GM12801 (cell line): ENCODE measurements around the gene ITGAE.

Source experiments
- TF ChIP-seq, protein P1 (sequence below): IDR thresholded peaks from one replicate; pipeline ENCODE4 v1.5.1; 2011; ENCODE audit warnings: control low read depth; ENCODE audit not compliant: insufficient read length; ENCODE audit errors: extremely low read depth

Gene ITGAE

DNA sequence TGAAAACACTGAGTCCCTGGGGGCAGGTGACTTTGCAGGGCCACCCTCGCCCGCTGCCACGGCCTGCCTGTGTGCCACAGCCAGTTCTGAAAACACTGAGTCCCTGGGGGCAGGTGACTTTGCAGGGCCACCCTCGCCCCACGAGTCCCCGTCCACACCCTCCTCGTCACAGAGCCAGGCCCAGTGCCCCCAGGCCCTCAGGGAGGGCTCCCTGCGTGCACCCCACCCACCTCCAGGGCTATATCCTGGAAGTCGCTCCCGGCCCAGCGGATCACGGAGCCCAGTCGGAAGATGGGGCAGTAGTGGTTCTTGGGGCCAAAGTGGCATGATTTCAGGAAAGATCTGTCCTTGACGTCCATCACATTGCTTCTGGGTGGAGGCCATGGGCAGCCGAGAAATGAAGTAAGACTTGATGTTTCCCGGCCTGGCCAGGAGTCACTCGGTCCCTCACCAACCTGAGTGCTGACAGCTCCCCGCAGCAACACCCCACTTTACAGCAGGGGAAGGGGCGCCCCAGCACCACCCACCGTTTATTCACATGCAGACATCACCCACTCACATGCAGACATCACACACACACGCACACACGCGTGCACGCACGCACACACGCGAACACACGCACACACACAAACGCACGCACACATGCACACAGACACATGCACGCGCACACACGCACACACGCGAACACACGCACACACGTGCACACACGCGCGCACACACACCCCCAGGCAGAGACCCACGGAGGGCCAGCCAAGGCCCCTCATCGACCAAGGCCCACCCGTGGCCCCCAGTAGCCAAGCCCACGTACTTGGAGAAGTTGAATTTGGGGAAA, 111.5 kb downstream of the ITGAE start:
- TF ChIP-seq, protein P1, sequence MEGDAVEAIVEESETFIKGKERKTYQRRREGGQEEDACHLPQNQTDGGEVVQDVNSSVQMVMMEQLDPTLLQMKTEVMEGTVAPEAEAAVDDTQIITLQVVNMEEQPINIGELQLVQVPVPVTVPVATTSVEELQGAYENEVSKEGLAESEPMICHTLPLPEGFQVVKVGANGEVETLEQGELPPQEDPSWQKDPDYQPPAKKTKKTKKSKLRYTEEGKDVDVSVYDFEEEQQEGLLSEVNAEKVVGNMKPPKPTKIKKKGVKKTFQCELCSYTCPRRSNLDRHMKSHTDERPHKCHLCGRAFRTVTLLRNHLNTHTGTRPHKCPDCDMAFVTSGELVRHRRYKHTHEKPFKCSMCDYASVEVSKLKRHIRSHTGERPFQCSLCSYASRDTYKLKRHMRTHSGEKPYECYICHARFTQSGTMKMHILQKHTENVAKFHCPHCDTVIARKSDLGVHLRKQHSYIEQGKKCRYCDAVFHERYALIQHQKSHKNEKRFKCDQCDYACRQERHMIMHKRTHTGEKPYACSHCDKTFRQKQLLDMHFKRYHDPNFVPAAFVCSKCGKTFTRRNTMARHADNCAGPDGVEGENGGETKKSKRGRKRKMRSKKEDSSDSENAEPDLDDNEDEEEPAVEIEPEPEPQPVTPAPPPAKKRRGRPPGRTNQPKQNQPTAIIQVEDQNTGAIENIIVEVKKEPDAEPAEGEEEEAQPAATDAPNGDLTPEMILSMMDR = no peak

DNA sequence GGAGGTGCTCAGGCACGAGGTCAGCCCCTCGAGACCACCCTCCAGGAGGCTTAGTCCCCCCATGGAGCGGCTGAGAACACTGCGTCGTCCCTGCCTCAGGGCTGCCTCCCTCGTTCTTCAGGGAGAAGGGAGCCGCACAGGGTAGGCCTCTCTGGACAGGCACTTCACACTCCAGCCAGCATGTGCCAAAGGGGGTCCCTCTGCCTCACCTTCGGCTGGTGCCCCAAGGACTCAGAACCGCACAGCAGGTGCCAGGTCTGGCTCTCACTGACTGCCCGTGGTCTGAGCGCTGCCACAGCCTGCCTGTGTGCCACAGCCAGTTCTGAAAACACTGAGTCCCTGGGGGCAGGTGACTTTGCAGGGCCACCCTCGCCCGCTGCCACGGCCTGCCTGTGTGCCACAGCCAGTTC, 112.1 kb downstream of the ITGAE start:
- TF ChIP-seq, protein P1 = no peak

DNA sequence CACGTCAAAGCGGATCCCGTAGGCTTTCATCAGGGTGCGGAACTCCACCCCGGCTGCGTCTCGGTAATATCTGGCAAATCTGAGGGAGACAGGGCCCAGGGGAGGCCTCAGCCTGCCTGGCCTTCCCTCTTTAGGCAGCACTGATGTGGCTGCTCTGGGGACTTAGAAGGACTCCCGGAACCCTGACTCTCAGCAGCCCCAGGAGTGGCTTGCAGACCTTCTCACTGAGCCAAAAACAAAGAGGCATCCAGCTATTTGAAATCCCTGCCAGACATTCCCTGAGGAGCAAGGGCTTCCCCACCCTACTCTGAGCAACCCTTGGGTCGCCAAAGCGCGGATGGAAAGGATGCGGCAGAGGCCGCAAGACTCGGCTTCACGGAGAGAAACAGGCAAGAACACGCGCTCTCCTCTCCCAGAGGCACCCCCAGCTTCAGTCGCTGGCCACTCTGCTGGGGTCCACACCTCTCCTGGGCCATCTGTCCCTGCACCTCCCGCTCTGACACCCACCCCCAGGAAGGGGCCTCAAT, 112.9 kb downstream of the ITGAE start:
- TF ChIP-seq, protein P1 = no peak

DNA sequence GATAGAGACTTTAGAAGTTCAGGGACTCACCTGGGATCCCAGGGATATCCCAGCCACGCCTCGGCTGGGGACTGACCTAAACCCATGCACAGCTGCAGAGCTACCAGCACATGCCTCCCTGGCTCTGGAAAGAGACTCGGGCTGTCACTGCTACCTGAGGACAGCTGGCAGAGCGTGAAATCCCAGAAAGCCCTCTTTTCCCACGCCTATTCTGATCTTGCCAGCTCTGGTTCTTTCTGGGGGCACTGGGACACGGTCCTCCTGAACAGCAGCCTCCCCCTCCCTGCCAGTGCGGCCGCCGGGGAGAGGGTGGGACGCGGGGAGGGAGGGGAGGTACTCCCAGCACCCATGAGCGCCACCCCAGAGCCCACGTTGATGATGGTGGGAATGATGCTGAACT, 115.8 kb downstream of the ITGAE start:
- TF ChIP-seq, protein P1 = no peak

DNA sequence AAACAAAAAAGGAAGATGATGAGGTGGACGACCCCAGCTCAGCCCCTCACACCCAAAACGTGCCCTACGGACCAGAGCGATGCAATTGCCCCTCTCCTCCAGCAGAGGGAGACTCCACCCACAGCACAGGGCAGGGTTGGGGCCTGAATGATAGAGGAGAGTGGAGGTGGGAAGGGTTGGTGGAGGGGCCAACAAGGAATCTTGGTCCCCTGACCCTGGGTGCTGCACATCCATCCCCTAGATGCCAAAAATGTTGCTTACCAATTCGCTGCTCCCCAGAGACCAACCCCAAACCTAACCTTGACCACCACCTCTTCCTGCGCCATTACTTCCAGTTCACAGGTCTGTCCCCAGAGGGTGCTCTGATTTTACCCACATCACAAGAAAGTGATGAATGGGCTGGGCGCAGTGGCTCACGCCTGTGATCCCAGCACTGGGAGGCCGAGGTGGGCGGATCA, 117.9 kb downstream of the ITGAE start:
- TF ChIP-seq, protein P1 = peak; percentile 89

DNA sequence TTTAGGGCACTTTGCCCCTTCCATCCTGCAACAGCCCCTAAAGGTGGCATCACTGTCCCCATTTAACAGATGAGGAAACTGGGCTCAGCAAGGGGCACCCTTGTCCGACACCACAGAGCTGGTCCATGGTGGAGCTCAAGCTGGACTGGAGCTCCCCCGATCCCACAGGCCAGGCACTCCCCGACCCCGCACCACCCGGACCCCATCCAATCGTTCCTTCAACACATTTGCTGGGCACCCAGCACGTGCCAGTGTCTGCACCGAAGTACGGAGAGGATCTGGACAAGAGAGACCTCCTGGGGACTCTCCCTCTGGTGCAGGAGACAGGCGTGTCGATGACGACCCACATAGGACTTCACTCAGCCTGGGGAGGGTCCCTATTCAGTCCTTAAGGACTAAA, 119.0 kb downstream of the ITGAE start:
- TF ChIP-seq, protein P1 = no peak

DNA sequence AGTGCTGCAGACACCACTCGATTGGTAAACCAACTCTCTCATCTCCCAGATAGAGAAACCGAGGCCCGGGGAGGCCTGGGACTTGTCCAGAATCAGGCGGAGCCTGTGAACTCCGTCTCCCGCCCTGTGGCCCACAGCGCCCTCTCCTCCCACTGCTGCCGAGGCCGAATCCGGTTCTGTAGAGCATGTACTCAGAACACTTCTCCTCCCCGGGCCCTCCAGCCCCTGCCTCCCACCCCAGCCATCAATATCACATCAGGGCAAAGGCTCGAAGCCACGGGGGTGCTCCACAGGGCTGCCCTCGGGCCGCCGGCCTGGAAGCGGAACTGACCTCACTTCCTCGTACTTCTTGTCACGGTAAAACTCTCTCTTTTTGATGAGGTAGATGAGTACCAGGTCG, 119.4 kb downstream of the ITGAE start:
- TF ChIP-seq, protein P1 = no peak
